ENCODE measurements around the gene SPDYE11. TPM values are rescaled to one million over a fixed set of nuclear protein-coding genes. Genes with fewer than 3 reads are reported as not detected.
"Not testable (repeated sequence)": the region's sequence is repeated elsewhere in the genome, so short reads cannot be mapped to it uniquely, and the experiment has no call there.

Gene SPDYE11
- not detected in 2 replicates for total RNA-seq (2012; rRNA removed)
- not detected in 2 replicates for polyA plus RNA-seq (2012; rRNA removed)
- not detected in 2 replicates for polyA plus RNA-seq (2012; cell fraction: cytosol; rRNA removed)
- 0.09 and 0.33 TPM in 2 replicates for polyA plus RNA-seq (2012; cell fraction: nucleus; rRNA removed; ENCODE audit: low replicate concordance)
- not detected for Bru-seq, nascent RNA
- not detected for BruChase-seq, experiment 1, labeled RNA remaining after a 6-hour chase
- BruChase-seq, experiment 2, labeled RNA remaining after a 2-hour chase, result not detected
- long read RNA-seq, result 0 reads

GRCh38 chr7:73057811-73058210 is at the start of gene SPDYE11:
Gene SPDYE11, minus strand, starts transcription at chr7:73057911. Its CDS starts 1,800 bp downstream, at chr7:73056111.
- WGBS, 2 experiments (ENCODE audit: extremely low coverage in 2 of 2, insufficient read length in 1 of 2), result no CpG with 5 or more reads among the region's 8 CpGs
- DNase-seq; H3K27ac ChIP-seq (ENCODE audit: insufficient read depth, low read length); H3K4ac ChIP-seq (ENCODE audit: low read depth, low read length); ATAC-seq (ENCODE audit: low read depth); H2BK15ac ChIP-seq (ENCODE audit: low read depth, low read length); CTCF ChIA-PET; H2BK5ac ChIP-seq (ENCODE audit: low read depth, low read length, poor library complexity, severe bottlenecking); H4K20me1 ChIP-seq (ENCODE audit: insufficient read depth, low read length); intact Hi-C loops (cut with micrococcal nuclease); H3K9me3 ChIP-seq (ENCODE audit: control insufficient read depth, insufficient read depth, low read length); H3K9me1 ChIP-seq (ENCODE audit: insufficient read depth, low read length); H3K36me3 ChIP-seq (ENCODE audit: control insufficient read depth, insufficient read depth, low read length); H3K4me3 ChIP-seq (ENCODE audit: insufficient read depth, low read depth, low read length); BruUV-seq (replicated peaks); H3K18ac ChIP-seq (ENCODE audit: low read depth, low read length); H2AK5ac ChIP-seq (ENCODE audit: low read depth, low read length); H2BK20ac ChIP-seq (ENCODE audit: low read depth, low read length); H3K4me2 ChIP-seq (ENCODE audit: low read depth, low read length); H3K23ac ChIP-seq (ENCODE audit: low read depth, low read length); POLR2A ChIA-PET (ENCODE audit: unreplicated experiment); H4K91ac ChIP-seq (ENCODE audit: insufficient read depth, low read depth, low read length); H3K14ac ChIP-seq (replicated peaks; ENCODE audit: low read depth, low read length); H3K4me1 ChIP-seq (ENCODE audit: control insufficient read depth, insufficient read depth, low read length); H3K9ac ChIP-seq (ENCODE audit: low read depth, low read length); H4K8ac ChIP-seq (ENCODE audit: low read depth in 2 of 2, low read length in 2 of 2); H4K5ac ChIP-seq (ENCODE audit: low read depth, low read length); in situ Hi-C loops (cut with MboI; ENCODE audit: low sequenced_read_pairs); H3K56ac ChIP-seq (ENCODE audit: extremely low read depth, insufficient read depth, low read length); dilution Hi-C loops (cut with HindIII; ENCODE audit: low sequenced_read_pairs, unreplicated experiment); H2BK120ac ChIP-seq (ENCODE audit: low read depth, low read length); H3K27me3 ChIP-seq (ENCODE audit: control insufficient read depth, insufficient read depth, low read length); H3K79me1 ChIP-seq (ENCODE audit: low read depth in 1 of 2, low read length in 2 of 2); H2AFZ ChIP-seq (replicated peaks; ENCODE audit: low read length, poor library complexity); H2AK9ac ChIP-seq (replicated peaks; ENCODE audit: low read depth, low read length, poor library complexity): not testable (repeated sequence)

GRCh38 chr7:73085938-73086337 is 28.2 kb upstream of the SPDYE11 start, which contains the start of gene SPDYE9:
Gene SPDYE9, minus strand, starts transcription at chr7:73086038. Its CDS starts 1,800 bp downstream, at chr7:73084238.
- H2BK5ac ChIP-seq (ENCODE audit: low read depth, low read length, poor library complexity, severe bottlenecking); H2AK5ac ChIP-seq (ENCODE audit: low read depth, low read length); H3K9me3 ChIP-seq (ENCODE audit: control insufficient read depth, insufficient read depth, low read length); H3K36me3 ChIP-seq (ENCODE audit: control insufficient read depth, insufficient read depth, low read length); H4K91ac ChIP-seq (ENCODE audit: insufficient read depth, low read depth, low read length); H3K27ac ChIP-seq (ENCODE audit: insufficient read depth, low read length); H4K5ac ChIP-seq (ENCODE audit: low read depth, low read length); intact Hi-C loops (cut with micrococcal nuclease); H2BK15ac ChIP-seq (ENCODE audit: low read depth, low read length); H3K9me1 ChIP-seq (ENCODE audit: insufficient read depth, low read length); H4K8ac ChIP-seq (ENCODE audit: low read depth in 2 of 2, low read length in 2 of 2); H3K4ac ChIP-seq (ENCODE audit: low read depth, low read length); H3K56ac ChIP-seq (ENCODE audit: extremely low read depth, insufficient read depth, low read length); H3K79me1 ChIP-seq (ENCODE audit: low read depth in 1 of 2, low read length in 2 of 2); POLR2A ChIA-PET (ENCODE audit: unreplicated experiment); H3K9ac ChIP-seq (ENCODE audit: low read depth, low read length); H3K4me3 ChIP-seq (ENCODE audit: insufficient read depth, low read depth, low read length); ATAC-seq (ENCODE audit: low read depth); in situ Hi-C loops (cut with MboI; ENCODE audit: low sequenced_read_pairs); H2AFZ ChIP-seq (replicated peaks; ENCODE audit: low read length, poor library complexity); H4K20me1 ChIP-seq (ENCODE audit: insufficient read depth, low read length); H2BK20ac ChIP-seq (ENCODE audit: low read depth, low read length); H2AK9ac ChIP-seq (replicated peaks; ENCODE audit: low read depth, low read length, poor library complexity); BruUV-seq (replicated peaks); H2BK120ac ChIP-seq (ENCODE audit: low read depth, low read length); CTCF ChIA-PET; H3K23ac ChIP-seq (ENCODE audit: low read depth, low read length); H3K14ac ChIP-seq (replicated peaks; ENCODE audit: low read depth, low read length); dilution Hi-C loops (cut with HindIII; ENCODE audit: low sequenced_read_pairs, unreplicated experiment); H3K27me3 ChIP-seq (ENCODE audit: control insufficient read depth, insufficient read depth, low read length); H3K4me2 ChIP-seq (ENCODE audit: low read depth, low read length); DNase-seq; H3K4me1 ChIP-seq (ENCODE audit: control insufficient read depth, insufficient read depth, low read length); H3K18ac ChIP-seq (ENCODE audit: low read depth, low read length): not testable (repeated sequence)
- no CpG with 5 or more reads among the region's 8 CpGs for WGBS, 2 experiments (ENCODE audit: extremely low coverage in 2 of 2, insufficient read length in 1 of 2)
